ENCODE results near the gene ADAMTS6.

- TF ChIP-seq POLR2AphosphoS5 (IDR thresholded peaks at IDR 0.05) = no peak
- TF ChIP-seq CTCF (IDR thresholded peaks at IDR 0.05) = no peak
These were observed 309.1 kb downstream of the ADAMTS6 start for GRCh38 chr5:65172486-65173129.
